Skeletal muscle tissue (tissue), 4 donors: ENCODE results near the gene TMEM245. TPM values are rescaled to one million over a fixed set of nuclear protein-coding genes. Genes with fewer than 3 reads are reported as not detected.

Experiments
- H3K27ac ChIP-seq: one replicate; pipeline ENCODE4 v1.7.0; 2013; ENCODE audit warnings: mild to moderate bottlenecking, low read depth, low read length, inconsistent platforms
- H3K27me3 ChIP-seq, 3 donors: one replicate each; pipeline ENCODE4 v1.7.0; 2013; ENCODE audit warnings: low read length in 3 of 3; ENCODE audit not compliant: control insufficient read depth in 3 of 3, insufficient read depth in 3 of 3
- H3K36me3 ChIP-seq, 3 donors: one replicate each; pipeline ENCODE4 v1.7.0; 2013; ENCODE audit warnings: low read length in 3 of 3; ENCODE audit not compliant: control insufficient read depth in 3 of 3, insufficient read depth in 3 of 3
- H3K4me1 ChIP-seq, 3 donors: one replicate each; pipeline ENCODE4 v1.7.0; 2013; ENCODE audit warnings: low read length in 3 of 3, mild to moderate bottlenecking in 3 of 3; ENCODE audit not compliant: control insufficient read depth in 3 of 3, insufficient read depth in 3 of 3
- H3K4me3 ChIP-seq, 3 donors: one replicate each; pipeline ENCODE4 v1.7.0; 2013; ENCODE audit warnings: low read length in 3 of 3
- H3K9ac ChIP-seq, 3 donors: one replicate each; pipeline ENCODE4 v1.7.0; 2013; ENCODE audit warnings: low read length in 3 of 3, mild to moderate bottlenecking in 3 of 3, moderate library complexity in 2 of 3, low read depth in 1 of 3
- H3K9me3 ChIP-seq, 3 donors: one replicate each; pipeline ENCODE4 v1.7.0; 2013; ENCODE audit warnings: low read length in 3 of 3; ENCODE audit not compliant: control insufficient read depth in 3 of 3
- total RNA-seq: library from RNA; depleted of rRNA; stranded (reverse); fragments of >200 nt; gene quantifications from one replicate; pipeline ENCODE4 v1.2.3, GENCODE V29; 2014
- donor health status: Osteomylitis.

TMEM245 gene
- total RNA-seq, 1 donor from 2014 or later: 62.6 TPM

GRCh38 chr9:109159583-109159982 is 39.8 kb upstream of the TMEM245 start:
- Histone ChIP-seq H3K36me3 (no peaks in the 10 kb centered on the region), H3K9ac (no peak overlapping the region), H3K4me3 (no peak overlapping the region), H3K27me3 (peaks cover 0 to 3% (median 0%) of the 10 kb centered on the region in 3 donors), H3K9me3 (peaks cover 0 to 3% (median 0%) of the 10 kb centered on the region in 3 donors), H3K4me1 (no peaks in the 10 kb centered on the region), H3K27ac (no peak overlapping the region)

DNA sequence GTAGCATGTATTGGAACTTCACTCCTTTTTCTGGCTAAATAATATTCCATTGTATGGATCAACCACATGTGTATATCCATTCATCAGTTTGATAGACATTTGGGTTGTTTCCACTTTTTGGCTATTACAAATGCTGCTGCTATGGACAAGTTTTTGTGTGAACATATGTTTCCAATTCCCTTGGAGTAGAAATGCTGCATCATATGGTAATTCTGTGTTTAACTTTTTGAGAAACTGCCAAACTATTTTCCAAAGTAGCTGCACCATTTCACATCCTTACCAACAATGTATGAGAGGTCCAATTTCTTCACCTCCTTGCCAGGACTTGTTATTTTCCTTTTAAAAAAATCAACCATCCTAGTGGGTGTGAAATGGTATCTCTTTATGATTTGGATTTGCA is 38.9 kb upstream of the TMEM245 start:
- no peak overlapping the region for H3K4me3 ChIP-seq
- no peak overlapping the region for H3K27ac ChIP-seq
- peaks cover 0 to 5% (median 0%) of the 10 kb centered on the region in 3 donors for H3K9me3 ChIP-seq
- H3K4me1 ChIP-seq: no peaks in the 10 kb centered on the region
- no peaks in the 10 kb centered on the region for H3K36me3 ChIP-seq
- H3K9ac ChIP-seq: no peak overlapping the region
- no peaks in the 10 kb centered on the region for H3K27me3 ChIP-seq

- Histone ChIP-seq H3K4me3 (no peak overlapping the region), H3K4me1 (no peaks in the 10 kb centered on the region), H3K27me3 (no peaks in the 10 kb centered on the region), H3K36me3 (no peaks in the 10 kb centered on the region), H3K9ac (no peak overlapping the region), H3K27ac (no peak overlapping the region), H3K9me3 (peaks cover 0 to 5% (median 0%) of the 10 kb centered on the region in 3 donors)
Measured at GRCh38 chr9:109156708-109157107, 37.0 kb upstream of the TMEM245 start.

GRCh38 chr9:109150925-109151545 is 31.3 kb upstream of the TMEM245 start:
- H3K36me3 ChIP-seq: no peaks in the 10 kb centered on the region
- H3K9ac ChIP-seq: no peak overlapping the region
- H3K4me3 ChIP-seq: no peak overlapping the region
- no peak overlapping the region for H3K27ac ChIP-seq
- no peaks in the 10 kb centered on the region for H3K27me3 ChIP-seq
- no peaks in the 10 kb centered on the region for H3K4me1 ChIP-seq
- peaks cover 0 to 3% (median 0%) of the 10 kb centered on the region in 3 donors for H3K9me3 ChIP-seq

DNA sequence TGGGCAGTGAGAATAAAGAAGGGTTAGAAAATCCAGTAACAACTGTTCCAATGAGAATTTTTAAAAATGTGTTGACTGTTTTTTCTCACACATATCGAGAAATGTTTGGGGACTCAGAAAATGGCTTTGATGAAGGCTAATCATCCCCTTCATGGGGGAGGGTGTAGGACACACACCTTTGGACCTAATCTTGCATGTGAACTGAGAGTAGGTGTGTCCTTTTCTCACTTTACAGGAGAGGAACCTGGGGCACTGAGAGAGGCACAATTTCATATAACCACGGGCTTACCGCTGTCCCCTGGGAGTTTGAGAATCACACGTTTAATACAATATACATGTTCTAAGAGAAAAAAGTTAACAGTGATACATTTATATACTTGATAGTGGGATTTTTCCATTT is 30.0 kb upstream of the TMEM245 start:
- Histone ChIP-seq H3K9me3 (peaks cover 0 to 3% (median 0%) of the 10 kb centered on the region in 3 donors), H3K27ac (no peak overlapping the region), H3K4me1 (no peaks in the 10 kb centered on the region), H3K27me3 (no peaks in the 10 kb centered on the region), H3K9ac (no peak overlapping the region), H3K36me3 (no peaks in the 10 kb centered on the region), H3K4me3 (no peak overlapping the region)

DNA sequence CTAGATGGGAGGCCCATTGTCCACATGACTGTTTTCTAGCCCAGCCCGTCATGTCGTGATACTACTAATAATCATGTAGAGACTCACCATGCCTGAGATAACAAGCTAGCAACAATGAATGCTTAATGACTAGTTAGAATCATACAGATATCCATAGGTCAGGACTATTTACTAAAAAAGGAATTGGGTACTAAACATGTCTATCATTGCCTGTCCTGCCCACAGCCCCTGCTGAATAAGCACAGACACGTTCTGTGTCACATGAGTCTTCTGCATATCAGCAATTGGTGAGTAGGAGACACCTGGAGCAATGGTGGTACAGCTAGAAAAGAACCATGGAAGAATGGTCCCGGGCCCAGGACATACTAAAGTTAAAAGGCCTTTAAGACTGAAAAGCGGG is 29.3 kb upstream of the TMEM245 start:
- no peak overlapping the region for H3K27ac ChIP-seq
- H3K27me3 ChIP-seq: no peaks in the 10 kb centered on the region
- H3K9me3 ChIP-seq: peaks cover 0 to 3% (median 0%) of the 10 kb centered on the region in 3 donors
- no peak overlapping the region for H3K4me3 ChIP-seq
- H3K4me1 ChIP-seq: no peaks in the 10 kb centered on the region
- no peak overlapping the region for H3K9ac ChIP-seq
- H3K36me3 ChIP-seq: no peaks in the 10 kb centered on the region

DNA sequence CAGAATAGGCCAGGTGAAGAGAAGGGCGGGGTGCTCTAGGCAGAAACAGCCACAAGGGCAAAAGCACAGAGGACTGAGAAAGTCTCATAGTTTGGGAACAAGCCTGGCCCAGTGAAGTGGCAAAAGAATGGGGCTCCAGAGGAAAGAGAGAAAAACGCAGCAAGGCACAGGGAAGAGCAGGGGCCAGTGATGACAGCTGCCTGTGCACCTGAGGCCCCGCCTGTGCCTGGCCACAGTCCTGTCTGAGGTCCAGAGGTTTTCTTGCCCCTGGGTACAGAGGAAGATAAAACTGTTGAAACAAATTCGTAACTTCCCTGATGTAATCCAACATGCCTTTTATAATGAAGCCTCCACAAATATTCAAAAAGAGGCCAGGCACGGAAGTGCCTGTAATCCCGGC is 25.3 kb upstream of the TMEM245 start:
- Histone ChIP-seq H3K4me3 (no peak overlapping the region), H3K9ac (no peak overlapping the region), H3K9me3 (no peaks in the 10 kb centered on the region), H3K27me3 (no peaks in the 10 kb centered on the region), H3K36me3 (no peaks in the 10 kb centered on the region), H3K4me1 (no peaks in the 10 kb centered on the region), H3K27ac (no peak overlapping the region)

DNA sequence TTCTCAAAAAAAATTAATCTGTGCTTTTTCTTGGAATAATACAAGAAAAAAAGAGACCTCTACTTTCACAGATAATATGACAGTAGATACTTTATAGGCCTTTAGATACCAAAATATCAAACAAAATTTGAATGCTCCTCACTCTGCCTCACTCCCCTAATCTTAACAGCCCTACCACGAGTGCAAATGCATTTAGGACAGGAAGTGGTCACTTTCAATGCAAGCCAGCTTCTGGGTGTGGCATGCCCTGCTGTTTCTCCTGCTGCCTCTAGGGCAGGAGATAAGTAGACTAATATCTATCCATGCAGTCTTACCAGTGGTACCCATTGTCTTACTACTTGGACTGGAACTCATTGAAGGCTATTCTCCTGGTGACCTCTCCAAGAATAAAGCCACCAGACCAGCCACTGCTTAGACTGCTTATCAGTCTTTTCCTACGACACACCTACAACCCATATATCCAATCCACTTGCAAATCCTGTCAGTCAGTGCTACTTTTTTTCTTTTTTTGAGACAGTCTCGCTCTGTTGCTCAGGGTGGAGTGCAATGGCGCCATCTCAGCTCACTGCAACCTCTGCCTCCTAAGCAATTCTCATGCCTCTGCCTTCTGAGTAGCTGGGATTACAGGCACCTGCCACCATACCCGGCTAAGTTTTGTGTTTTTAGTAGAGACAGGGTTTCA is 24.3 kb upstream of the TMEM245 start:
- H3K9ac ChIP-seq: no peak overlapping the region
- H3K4me1 ChIP-seq: no peaks in the 10 kb centered on the region
- no peak overlapping the region for H3K4me3 ChIP-seq
- no peaks in the 10 kb centered on the region for H3K27me3 ChIP-seq
- H3K36me3 ChIP-seq: no peaks in the 10 kb centered on the region
- no peak overlapping the region for H3K27ac ChIP-seq
- no peaks in the 10 kb centered on the region for H3K9me3 ChIP-seq

- H3K36me3 ChIP-seq: no peaks in the 10 kb centered on the region
- no peaks in the 10 kb centered on the region for H3K4me1 ChIP-seq
- no peaks in the 10 kb centered on the region for H3K9me3 ChIP-seq
- H3K27me3 ChIP-seq: no peaks in the 10 kb centered on the region
- no peak overlapping the region for H3K4me3 ChIP-seq
- no peak overlapping the region for H3K9ac ChIP-seq
- H3K27ac ChIP-seq: no peak overlapping the region
Measured at GRCh38 chr9:109141375-109141774, 21.6 kb upstream of the TMEM245 start.

DNA sequence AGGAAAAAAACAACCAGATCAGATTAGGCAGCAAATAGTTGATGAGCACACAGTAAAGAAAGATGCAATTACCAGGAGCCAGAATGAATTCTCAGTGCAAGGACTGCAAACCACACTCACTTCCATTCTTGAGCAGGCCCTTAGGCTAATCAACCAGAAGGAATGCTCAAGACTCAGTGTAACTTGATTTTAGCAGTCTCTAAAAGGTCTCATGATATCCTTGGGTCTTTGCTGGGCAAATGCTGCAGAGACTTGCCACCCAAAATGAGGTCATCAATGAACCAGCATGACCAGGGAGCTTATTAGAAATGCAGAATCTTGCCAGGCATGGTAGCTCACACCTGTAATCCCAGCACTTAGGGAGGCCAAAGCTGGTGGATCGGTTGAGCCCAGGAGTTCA is 20.1 kb upstream of the TMEM245 start:
- Histone ChIP-seq H3K27ac (no peak overlapping the region), H3K9ac (no peak overlapping the region), H3K4me3 (no peak overlapping the region), H3K9me3 (no peaks in the 10 kb centered on the region), H3K27me3 (no peaks in the 10 kb centered on the region), H3K36me3 (no peaks in the 10 kb centered on the region), H3K4me1 (no peaks in the 10 kb centered on the region)
